HL-60 (cell line): ENCODE data around the gene KRT82.

Source experiments
- DNase-seq, 2 experiments: peaks; one replicate each; pipeline ENCODE4 v3.0.0-alpha.2; 2010 to 2020; ENCODE audit warnings: low read depth in 1 of 2, low spot score in 1 of 2
- H3K27ac ChIP-seq: fragments of 250-450 bp; sonication (Bioruptor Pico); replicated peaks from 2 replicates; pipeline ENCODE4 v1.5.1; 2020; ENCODE audit warnings: mild to moderate bottlenecking, moderate library complexity
- H3K27me3 ChIP-seq: fragments of 250-450 bp; sonication (Bioruptor Pico); 2 replicates; pipeline ENCODE4 v1.5.1; 2021; ENCODE audit warnings: mild to moderate bottlenecking, moderate library complexity; ENCODE audit not compliant: insufficient read depth, poor library complexity, severe bottlenecking
- H3K4me3 ChIP-seq: replicated peaks from 2 replicates; pipeline ENCODE4 v1.5.1; 2011; ENCODE audit warnings: mild to moderate bottlenecking, control low read depth, low read length; ENCODE audit not compliant: insufficient read depth
- GABPA ChIP-seq: IDR thresholded peaks from 2 replicates; pipeline ENCODE4 v1.6.1; 2012; ENCODE audit warnings: low read depth
- POLR2AphosphoS5 ChIP-seq: IDR thresholded peaks from 2 replicates; pipeline ENCODE4 v1.6.1; 2012; ENCODE audit warnings: low read depth
- SPI1 ChIP-seq: IDR thresholded peaks from 2 replicates; pipeline ENCODE4 v1.6.1; 2012; ENCODE audit warnings: low read depth, mild to moderate bottlenecking, borderline replicate concordance
- TF ChIP-seq, protein P1 (sequence below): IDR thresholded peaks from 2 replicates; pipeline ENCODE4 v1.6.1; 2012; ENCODE audit warnings: low read depth; ENCODE audit not compliant: insufficient replicate concordance
- TF ChIP-seq, protein P2 (sequence below): IDR thresholded peaks from one replicate; pipeline ENCODE4 v1.5.1; 2011; ENCODE audit warnings: low read length, control low read depth, inconsistent platforms; ENCODE audit not compliant: insufficient read depth

KRT82 gene

DNA sequence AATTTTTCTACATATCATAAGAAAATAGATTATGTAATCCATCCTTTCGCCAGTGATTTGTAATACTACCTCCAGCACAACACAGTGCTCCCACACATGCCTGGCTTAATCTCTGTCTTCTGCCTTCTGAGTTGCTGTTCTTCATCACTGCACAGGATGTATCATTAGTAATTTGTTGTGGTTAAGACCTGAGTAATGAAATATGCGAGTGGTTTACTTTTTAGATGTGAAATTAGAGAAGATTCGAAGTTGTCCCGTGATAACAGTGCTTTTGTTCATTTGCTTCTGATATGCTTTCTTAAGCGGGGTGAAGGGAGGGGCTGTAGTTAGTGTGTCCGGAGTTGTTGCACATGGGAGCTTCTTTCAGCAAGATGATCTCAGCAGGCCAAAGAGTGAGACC is 56.9 kb downstream of the KRT82 start:
- Histone ChIP-seq H3K4me3 (no peak overlapping the region), H3K27me3 (no peaks in the 10 kb centered on the region), H3K27ac (no peak overlapping the region)
- no peak for DNase-seq
- no peak for TF ChIP-seq SPI1
- TF ChIP-seq, protein P1, sequence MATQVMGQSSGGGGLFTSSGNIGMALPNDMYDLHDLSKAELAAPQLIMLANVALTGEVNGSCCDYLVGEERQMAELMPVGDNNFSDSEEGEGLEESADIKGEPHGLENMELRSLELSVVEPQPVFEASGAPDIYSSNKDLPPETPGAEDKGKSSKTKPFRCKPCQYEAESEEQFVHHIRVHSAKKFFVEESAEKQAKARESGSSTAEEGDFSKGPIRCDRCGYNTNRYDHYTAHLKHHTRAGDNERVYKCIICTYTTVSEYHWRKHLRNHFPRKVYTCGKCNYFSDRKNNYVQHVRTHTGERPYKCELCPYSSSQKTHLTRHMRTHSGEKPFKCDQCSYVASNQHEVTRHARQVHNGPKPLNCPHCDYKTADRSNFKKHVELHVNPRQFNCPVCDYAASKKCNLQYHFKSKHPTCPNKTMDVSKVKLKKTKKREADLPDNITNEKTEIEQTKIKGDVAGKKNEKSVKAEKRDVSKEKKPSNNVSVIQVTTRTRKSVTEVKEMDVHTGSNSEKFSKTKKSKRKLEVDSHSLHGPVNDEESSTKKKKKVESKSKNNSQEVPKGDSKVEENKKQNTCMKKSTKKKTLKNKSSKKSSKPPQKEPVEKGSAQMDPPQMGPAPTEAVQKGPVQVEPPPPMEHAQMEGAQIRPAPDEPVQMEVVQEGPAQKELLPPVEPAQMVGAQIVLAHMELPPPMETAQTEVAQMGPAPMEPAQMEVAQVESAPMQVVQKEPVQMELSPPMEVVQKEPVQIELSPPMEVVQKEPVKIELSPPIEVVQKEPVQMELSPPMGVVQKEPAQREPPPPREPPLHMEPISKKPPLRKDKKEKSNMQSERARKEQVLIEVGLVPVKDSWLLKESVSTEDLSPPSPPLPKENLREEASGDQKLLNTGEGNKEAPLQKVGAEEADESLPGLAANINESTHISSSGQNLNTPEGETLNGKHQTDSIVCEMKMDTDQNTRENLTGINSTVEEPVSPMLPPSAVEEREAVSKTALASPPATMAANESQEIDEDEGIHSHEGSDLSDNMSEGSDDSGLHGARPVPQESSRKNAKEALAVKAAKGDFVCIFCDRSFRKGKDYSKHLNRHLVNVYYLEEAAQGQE: no peak
- TF ChIP-seq, protein P2, sequence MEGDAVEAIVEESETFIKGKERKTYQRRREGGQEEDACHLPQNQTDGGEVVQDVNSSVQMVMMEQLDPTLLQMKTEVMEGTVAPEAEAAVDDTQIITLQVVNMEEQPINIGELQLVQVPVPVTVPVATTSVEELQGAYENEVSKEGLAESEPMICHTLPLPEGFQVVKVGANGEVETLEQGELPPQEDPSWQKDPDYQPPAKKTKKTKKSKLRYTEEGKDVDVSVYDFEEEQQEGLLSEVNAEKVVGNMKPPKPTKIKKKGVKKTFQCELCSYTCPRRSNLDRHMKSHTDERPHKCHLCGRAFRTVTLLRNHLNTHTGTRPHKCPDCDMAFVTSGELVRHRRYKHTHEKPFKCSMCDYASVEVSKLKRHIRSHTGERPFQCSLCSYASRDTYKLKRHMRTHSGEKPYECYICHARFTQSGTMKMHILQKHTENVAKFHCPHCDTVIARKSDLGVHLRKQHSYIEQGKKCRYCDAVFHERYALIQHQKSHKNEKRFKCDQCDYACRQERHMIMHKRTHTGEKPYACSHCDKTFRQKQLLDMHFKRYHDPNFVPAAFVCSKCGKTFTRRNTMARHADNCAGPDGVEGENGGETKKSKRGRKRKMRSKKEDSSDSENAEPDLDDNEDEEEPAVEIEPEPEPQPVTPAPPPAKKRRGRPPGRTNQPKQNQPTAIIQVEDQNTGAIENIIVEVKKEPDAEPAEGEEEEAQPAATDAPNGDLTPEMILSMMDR: no peak
- TF ChIP-seq GABPA: no peak
- TF ChIP-seq POLR2AphosphoS5: no peak

- Histone ChIP-seq H3K27ac (no peak overlapping the region), H3K27me3 (no peaks in the 10 kb centered on the region), H3K4me3 (no peak overlapping the region)
- TF ChIP-seq, protein P1: no peak
- no peak for TF ChIP-seq SPI1
- no peak for TF ChIP-seq POLR2AphosphoS5
- no peak for TF ChIP-seq GABPA
- TF ChIP-seq, protein P2: no peak
- no peak for DNase-seq
Measured at GRCh38 chr12:52347551-52348510, 58.3 kb downstream of the KRT82 start.

GRCh38 chr12:52347016-52347415 is 59.1 kb downstream of the KRT82 start:
- no peak overlapping the region for H3K27ac ChIP-seq
- TF ChIP-seq, protein P2: no peak
- TF ChIP-seq GABPA: no peak
- no peak for TF ChIP-seq SPI1
- TF ChIP-seq POLR2AphosphoS5: no peak
- TF ChIP-seq, protein P1: no peak
- no peak for DNase-seq
- H3K4me3 ChIP-seq: no peak overlapping the region
- H3K27me3 ChIP-seq: no peaks in the 10 kb centered on the region
